ENCODE data around the gene NSL1. TPM values are rescaled to one million over a fixed set of nuclear protein-coding genes. Genes with fewer than 3 reads are reported as not detected.

The NSL1 gene
- total and polyA plus RNA-seq, 2 experiments from 2014 or later: 30.7 to 32.0 TPM

DNA sequence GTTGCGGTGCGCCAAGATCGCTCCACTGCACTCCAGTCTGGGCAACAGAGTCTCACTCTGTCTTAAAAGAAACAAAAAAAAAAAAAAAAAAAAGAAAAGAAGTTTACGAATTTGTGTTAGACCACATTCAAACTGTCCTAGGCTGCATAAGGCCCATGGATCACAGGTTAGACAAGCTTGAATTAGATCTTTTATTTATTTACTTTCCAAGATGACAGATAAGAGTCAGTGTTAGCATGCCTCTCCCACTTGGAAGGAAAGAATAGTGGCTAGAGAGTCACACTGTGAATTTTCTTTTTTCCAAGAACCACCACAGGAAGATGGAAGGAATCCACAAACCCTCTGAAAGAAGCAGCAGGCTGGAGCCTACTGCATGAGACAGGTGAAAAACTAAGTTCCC lies 29.3 kb downstream of the NSL1 start:
- Histone ChIP-seq H2AFZ (no peak overlapping the region), H3K4me2 (ENCODE audit: unreplicated experiment) (no peak overlapping the region), H3K79me2 (ENCODE audit: insufficient read depth) (peaks cover 8% of the 10 kb centered on the region), H3K9me3 (ENCODE audit: low read depth) (no peaks in the 10 kb centered on the region), H3K9me2 (ENCODE audit: insufficient read depth) (no peaks in the 10 kb centered on the region), H3F3A (ENCODE audit: insufficient read depth) (no peaks in the 10 kb centered on the region), H3K27ac (no peak overlapping the region), H3K9ac (no peak overlapping the region), H3K36me3 (ENCODE audit: low read depth) (no peaks in the 10 kb centered on the region), H4K20me1 (ENCODE audit: insufficient read depth) (no peaks in the 10 kb centered on the region), H3K4me1 (ENCODE audit: insufficient read depth) (no peaks in the 10 kb centered on the region), H3K4me3 (no peak overlapping the region), H3K27me3 (replicated peaks; ENCODE audit: insufficient read depth) (no peaks in the 10 kb centered on the region)
- WGBS, 2 experiments (ENCODE audit: low coverage in 1 of 2, low lambda C conversion rate in 2 of 2, missing lambda C conversion rate in 2 of 2): 97 to 100% methylated on average over 4 of the region's 4 CpGs
- in situ Hi-C loops (cut with MboI): loop anchor here (10.0 kb wide), 1 partner anchor 287 kb away; no protein-coding TSS in a partner anchor
- TF ChIP-seq EZH2phosphoT487 (IDR thresholded peaks at IDR 0.05; ENCODE audit: insufficient read depth, low read depth) (no peak), EZH2 (IDR thresholded peaks at IDR 0.05; ENCODE audit: insufficient read depth, poor library complexity, severe bottlenecking) (no peak)
- no peak for DNase-seq

DNA sequence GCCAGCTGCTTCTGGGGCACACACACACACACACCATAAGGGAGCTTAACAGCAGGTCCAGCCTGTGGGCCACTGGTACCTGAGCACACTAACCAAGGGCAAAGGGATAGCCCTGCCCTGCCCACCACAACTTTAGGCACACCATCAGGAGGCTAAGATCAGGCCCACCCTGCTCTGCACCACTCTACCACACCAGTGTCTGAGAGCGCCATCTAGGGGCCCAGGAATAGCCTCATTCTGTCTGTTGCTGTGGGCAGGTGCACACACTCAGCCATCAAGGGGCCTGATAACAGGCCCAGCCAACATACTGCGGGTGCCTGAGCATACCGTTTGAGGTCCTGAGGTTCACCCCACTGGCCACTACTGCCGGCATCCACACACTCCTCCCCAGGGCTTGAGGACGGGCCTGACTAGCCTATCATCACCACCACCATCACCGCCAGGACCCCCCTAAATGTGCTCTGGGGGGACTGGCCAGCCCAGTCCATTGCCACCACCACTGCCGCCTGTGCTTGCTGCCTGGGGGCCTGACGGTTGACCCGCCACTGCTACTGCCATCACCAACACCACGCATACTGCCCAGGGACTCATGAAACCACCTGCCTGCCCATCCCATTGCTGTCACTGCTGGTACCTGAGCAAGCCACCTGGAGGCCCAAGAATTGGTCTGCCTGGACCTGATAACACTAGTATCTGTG lies 31.3 kb downstream of the NSL1 start:
- H3K4me2 ChIP-seq (ENCODE audit: unreplicated experiment): no peak overlapping the region
- no peak overlapping the region for H3K4me3 ChIP-seq
- no peaks in the 10 kb centered on the region for H3K4me1 ChIP-seq (ENCODE audit: insufficient read depth)
- H3K9me3 ChIP-seq (ENCODE audit: low read depth): no peaks in the 10 kb centered on the region
- no peaks in the 10 kb centered on the region for H3K9me2 ChIP-seq (ENCODE audit: insufficient read depth)
- in situ Hi-C loops (cut with MboI): loop anchor here (10.0 kb wide), 1 partner anchor 285 kb away; no protein-coding TSS in a partner anchor
- no peaks in the 10 kb centered on the region for H4K20me1 ChIP-seq (ENCODE audit: insufficient read depth)
- no peaks in the 10 kb centered on the region for H3K27me3 ChIP-seq (replicated peaks; ENCODE audit: insufficient read depth)
- H3K9ac ChIP-seq: no peak overlapping the region
- no peak overlapping the region for H2AFZ ChIP-seq
- WGBS, 2 experiments (ENCODE audit: low coverage in 1 of 2, low lambda C conversion rate in 2 of 2, missing lambda C conversion rate in 2 of 2): 97% methylated on average over 10 of the region's 10 CpGs
- TF ChIP-seq EZH2phosphoT487 (IDR thresholded peaks at IDR 0.05; ENCODE audit: insufficient read depth, low read depth) (no peak), EZH2 (IDR thresholded peaks at IDR 0.05; ENCODE audit: insufficient read depth, poor library complexity, severe bottlenecking) (no peak)
- no peak overlapping the region for H3K27ac ChIP-seq
- H3K79me2 ChIP-seq (ENCODE audit: insufficient read depth): peaks cover 8% of the 10 kb centered on the region
- H3F3A ChIP-seq (ENCODE audit: insufficient read depth): no peaks in the 10 kb centered on the region
- DNase-seq: peak; percentile 51
- no peaks in the 10 kb centered on the region for H3K36me3 ChIP-seq (ENCODE audit: low read depth)

DNA sequence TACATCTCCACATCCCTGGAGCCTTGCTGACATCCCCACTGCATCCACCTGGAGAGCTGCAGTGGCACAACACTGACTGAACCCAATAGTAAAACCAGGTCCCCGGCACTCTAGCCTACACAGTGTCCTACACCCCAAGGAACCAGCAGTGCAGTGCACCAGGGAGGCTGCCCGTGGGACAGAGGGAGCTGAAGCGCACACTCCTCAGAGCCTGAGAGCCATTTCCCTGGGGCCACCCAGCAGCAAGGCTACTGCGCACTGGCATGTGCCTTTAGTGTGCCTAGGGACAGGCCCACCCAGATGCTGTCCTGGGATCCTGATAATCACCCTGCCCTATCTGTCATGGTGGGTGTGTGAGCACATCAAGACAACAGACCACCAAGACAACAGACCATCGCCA lies 31.9 kb downstream of the NSL1 start:
- DNase-seq: no peak
- Histone ChIP-seq H3K4me3 (no peak overlapping the region), H3K79me2 (ENCODE audit: insufficient read depth) (peaks cover 8% of the 10 kb centered on the region), H3K27ac (no peak overlapping the region), H3K9ac (no peak overlapping the region), H3K9me3 (ENCODE audit: low read depth) (no peaks in the 10 kb centered on the region), H2AFZ (no peak overlapping the region), H3K4me2 (ENCODE audit: unreplicated experiment) (no peak overlapping the region), H3F3A (ENCODE audit: insufficient read depth) (no peaks in the 10 kb centered on the region), H3K27me3 (replicated peaks; ENCODE audit: insufficient read depth) (no peaks in the 10 kb centered on the region), H3K36me3 (ENCODE audit: low read depth) (no peaks in the 10 kb centered on the region), H3K9me2 (ENCODE audit: insufficient read depth) (no peaks in the 10 kb centered on the region), H3K4me1 (ENCODE audit: insufficient read depth) (no peaks in the 10 kb centered on the region), H4K20me1 (ENCODE audit: insufficient read depth) (no peaks in the 10 kb centered on the region)
- in situ Hi-C loops (cut with MboI): loop anchor here (10.0 kb wide), 1 partner anchor 285 kb away; no protein-coding TSS in a partner anchor
- TF ChIP-seq EZH2phosphoT487 (IDR thresholded peaks at IDR 0.05; ENCODE audit: insufficient read depth, low read depth) (no peak), EZH2 (IDR thresholded peaks at IDR 0.05; ENCODE audit: insufficient read depth, poor library complexity, severe bottlenecking) (no peak)
- 98% methylated on average over 5 of the region's 5 CpGs for WGBS, 2 experiments (ENCODE audit: low coverage in 1 of 2, low lambda C conversion rate in 2 of 2, missing lambda C conversion rate in 2 of 2)

DNA sequence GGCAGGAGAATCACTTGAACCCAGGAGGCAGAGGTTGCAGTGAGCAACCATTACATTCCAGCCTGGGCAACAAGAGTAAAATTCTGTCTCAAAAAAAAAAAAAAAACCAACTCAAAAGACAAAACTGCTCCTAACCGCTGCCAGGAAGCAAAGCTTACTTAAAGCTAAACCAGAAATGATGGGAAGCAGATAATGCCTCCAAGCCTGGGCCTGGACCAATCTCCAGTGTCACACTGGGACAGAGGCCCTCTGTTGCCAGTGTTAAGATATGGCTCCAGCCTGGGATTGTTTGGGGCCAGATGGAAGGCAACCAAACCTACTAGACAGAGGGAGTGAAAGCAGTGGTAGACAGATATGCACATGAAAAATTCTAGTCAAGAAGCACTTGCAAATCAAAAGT lies 36.9 kb downstream of the NSL1 start:
- DNase-seq: no peak
- 18 to 53% methylated on average over 1 of the region's 1 CpG for WGBS, 2 experiments (ENCODE audit: low coverage in 1 of 2, low lambda C conversion rate in 2 of 2, missing lambda C conversion rate in 2 of 2)
- Histone ChIP-seq H3K27me3 (replicated peaks; ENCODE audit: insufficient read depth) (no peaks in the 10 kb centered on the region), H3K36me3 (ENCODE audit: low read depth) (no peaks in the 10 kb centered on the region), H3F3A (ENCODE audit: insufficient read depth) (peaks cover 14% of the 10 kb centered on the region), H3K4me3 (no peak overlapping the region), H3K4me1 (ENCODE audit: insufficient read depth) (peaks cover 12% of the 10 kb centered on the region), H3K79me2 (ENCODE audit: insufficient read depth) (no peaks in the 10 kb centered on the region), H3K4me2 (ENCODE audit: unreplicated experiment) (no peak overlapping the region), H4K20me1 (ENCODE audit: insufficient read depth) (no peaks in the 10 kb centered on the region), H2AFZ (no peak overlapping the region), H3K9ac (no peak overlapping the region), H3K9me3 (ENCODE audit: low read depth) (no peaks in the 10 kb centered on the region), H3K27ac (no peak overlapping the region), H3K9me2 (ENCODE audit: insufficient read depth) (no peaks in the 10 kb centered on the region)
- no peak for TF ChIP-seq EZH2phosphoT487 (IDR thresholded peaks at IDR 0.05; ENCODE audit: insufficient read depth, low read depth)
- TF ChIP-seq EZH2 (IDR thresholded peaks at IDR 0.05; ENCODE audit: insufficient read depth, poor library complexity, severe bottlenecking): no peak
- in situ Hi-C loops (cut with MboI): no loop called here

All from GM23248 (cell line).